Lower leg skin (tissue), 3 donors: ENCODE data around the gene EHD2.

Experiments
- POLR2A ChIP-seq, 2 donors: fragments of 450-650 bp; IDR thresholded peaks; one replicate each; pipeline ENCODE4 v1.6.1; 2016 to 2017; ENCODE audit warnings: antibody characterized with exemption in 2 of 2, mild to moderate bottlenecking in 1 of 2, moderate library complexity in 1 of 2
- TF ChIP-seq, protein P1 (sequence below), 3 donors: fragments of 450-650 bp; IDR thresholded peaks; one replicate each; pipeline ENCODE4 v1.5.1; 2016; ENCODE audit warnings: antibody characterized with exemption in 3 of 3, mild to moderate bottlenecking in 3 of 3, moderate library complexity in 2 of 3

DNA sequence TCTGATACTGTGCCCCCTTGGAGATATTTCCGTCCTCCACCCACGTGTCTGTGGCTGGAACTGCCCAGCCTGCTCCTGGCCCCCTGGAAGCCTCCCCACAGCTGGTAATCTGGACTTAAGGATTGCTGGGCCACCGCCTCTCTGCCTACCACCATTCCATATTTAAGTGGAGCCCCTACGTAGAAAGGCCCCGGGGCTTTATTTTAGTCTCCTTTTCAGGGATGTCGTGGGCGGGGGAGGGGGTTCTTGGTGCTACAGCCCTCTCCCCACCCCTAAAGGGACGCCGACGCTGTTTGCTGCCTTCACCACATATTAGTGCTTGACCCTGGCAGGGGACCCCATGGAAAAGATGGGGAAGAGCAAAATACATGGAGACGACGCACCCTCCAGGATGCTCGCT, 29.4 kb downstream of the EHD2 start:
- TF ChIP-seq, protein P1, sequence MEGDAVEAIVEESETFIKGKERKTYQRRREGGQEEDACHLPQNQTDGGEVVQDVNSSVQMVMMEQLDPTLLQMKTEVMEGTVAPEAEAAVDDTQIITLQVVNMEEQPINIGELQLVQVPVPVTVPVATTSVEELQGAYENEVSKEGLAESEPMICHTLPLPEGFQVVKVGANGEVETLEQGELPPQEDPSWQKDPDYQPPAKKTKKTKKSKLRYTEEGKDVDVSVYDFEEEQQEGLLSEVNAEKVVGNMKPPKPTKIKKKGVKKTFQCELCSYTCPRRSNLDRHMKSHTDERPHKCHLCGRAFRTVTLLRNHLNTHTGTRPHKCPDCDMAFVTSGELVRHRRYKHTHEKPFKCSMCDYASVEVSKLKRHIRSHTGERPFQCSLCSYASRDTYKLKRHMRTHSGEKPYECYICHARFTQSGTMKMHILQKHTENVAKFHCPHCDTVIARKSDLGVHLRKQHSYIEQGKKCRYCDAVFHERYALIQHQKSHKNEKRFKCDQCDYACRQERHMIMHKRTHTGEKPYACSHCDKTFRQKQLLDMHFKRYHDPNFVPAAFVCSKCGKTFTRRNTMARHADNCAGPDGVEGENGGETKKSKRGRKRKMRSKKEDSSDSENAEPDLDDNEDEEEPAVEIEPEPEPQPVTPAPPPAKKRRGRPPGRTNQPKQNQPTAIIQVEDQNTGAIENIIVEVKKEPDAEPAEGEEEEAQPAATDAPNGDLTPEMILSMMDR (IDR thresholded peaks at IDR 0.05), result no peak
- no peak for TF ChIP-seq POLR2A (IDR thresholded peaks at IDR 0.05)
